ENCODE measurements around the gene IGSF11.

IGSF11 gene

DNA sequence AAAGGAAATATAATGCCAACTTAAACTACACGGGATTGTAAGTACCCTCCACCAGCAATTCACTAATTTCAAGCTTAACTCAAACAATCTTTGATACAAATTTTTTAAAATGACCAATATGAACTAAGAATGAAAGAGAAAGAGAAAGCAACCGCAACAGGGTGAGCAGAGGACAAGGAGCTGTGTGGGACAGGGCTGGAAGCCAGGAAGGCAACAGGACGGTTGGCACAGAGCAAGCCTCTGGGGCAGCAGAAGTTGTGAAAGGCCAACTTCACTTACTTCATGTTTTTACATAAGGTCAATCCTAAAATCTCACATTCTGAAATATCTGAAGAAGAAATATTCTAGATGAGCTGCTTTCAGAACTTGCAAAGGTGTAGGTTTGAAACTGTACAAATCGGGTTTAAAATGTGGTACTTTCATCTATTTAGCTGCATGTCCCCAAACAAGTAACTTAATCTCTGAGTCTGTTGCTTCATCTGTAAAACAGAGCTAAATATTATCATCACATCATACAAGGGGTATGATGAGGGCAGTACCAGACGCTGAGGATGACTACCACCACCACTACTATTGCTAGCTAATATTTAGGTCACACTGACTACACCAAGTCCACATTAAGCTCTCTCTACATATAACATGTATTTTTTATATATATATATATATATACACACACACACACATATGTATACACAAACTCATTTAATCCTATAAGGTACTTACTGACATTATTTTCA lies 101.7 kb downstream of the IGSF11 start:
- DNase-seq: no peak
- H3K27me3 ChIP-seq (replicated peaks): no peaks in the 10 kb centered on the region
- H3K27ac ChIP-seq: no peak overlapping the region
- TF ChIP-seq, protein P1, sequence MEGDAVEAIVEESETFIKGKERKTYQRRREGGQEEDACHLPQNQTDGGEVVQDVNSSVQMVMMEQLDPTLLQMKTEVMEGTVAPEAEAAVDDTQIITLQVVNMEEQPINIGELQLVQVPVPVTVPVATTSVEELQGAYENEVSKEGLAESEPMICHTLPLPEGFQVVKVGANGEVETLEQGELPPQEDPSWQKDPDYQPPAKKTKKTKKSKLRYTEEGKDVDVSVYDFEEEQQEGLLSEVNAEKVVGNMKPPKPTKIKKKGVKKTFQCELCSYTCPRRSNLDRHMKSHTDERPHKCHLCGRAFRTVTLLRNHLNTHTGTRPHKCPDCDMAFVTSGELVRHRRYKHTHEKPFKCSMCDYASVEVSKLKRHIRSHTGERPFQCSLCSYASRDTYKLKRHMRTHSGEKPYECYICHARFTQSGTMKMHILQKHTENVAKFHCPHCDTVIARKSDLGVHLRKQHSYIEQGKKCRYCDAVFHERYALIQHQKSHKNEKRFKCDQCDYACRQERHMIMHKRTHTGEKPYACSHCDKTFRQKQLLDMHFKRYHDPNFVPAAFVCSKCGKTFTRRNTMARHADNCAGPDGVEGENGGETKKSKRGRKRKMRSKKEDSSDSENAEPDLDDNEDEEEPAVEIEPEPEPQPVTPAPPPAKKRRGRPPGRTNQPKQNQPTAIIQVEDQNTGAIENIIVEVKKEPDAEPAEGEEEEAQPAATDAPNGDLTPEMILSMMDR (IDR thresholded peaks at IDR 0.05; ENCODE audit: low read depth, low read length, missing control alignments): no peak
- no peaks in the 10 kb centered on the region for H3K36me3 ChIP-seq (replicated peaks)
- no peak overlapping the region for H3K4me3 ChIP-seq (ENCODE audit: low read depth, low read length)
- in situ Hi-C loops (cut with HindIII; ENCODE audit: low pct_ligation_motif_present, low sequenced_read_pairs): no loop called here

DNA sequence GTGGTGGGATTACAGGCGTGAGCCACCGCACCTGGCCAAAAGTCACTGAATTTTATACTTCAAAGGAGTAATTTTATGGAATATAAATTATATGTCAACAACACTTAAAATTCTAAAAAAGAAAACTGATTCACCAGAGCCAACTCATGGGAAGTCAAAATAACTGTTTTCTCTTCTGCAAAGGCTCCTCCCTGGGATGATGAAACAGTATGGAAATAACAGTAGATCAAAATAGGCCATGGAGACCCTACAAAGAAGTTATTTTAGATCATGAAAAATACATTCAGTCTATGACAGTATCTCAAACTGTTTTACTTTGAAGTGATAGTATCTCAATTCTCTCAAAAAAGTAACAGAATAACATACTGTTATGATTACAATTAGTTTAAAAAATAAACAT lies 102.7 kb downstream of the IGSF11 start:
- Histone ChIP-seq H3K4me3 (ENCODE audit: low read depth, low read length) (no peak overlapping the region), H3K36me3 (replicated peaks) (no peaks in the 10 kb centered on the region), H3K27ac (no peak overlapping the region), H3K27me3 (replicated peaks) (no peaks in the 10 kb centered on the region)
- no peak for DNase-seq
- TF ChIP-seq, protein P1 (IDR thresholded peaks at IDR 0.05; ENCODE audit: low read depth, low read length, missing control alignments): no peak
- in situ Hi-C loops (cut with HindIII; ENCODE audit: low pct_ligation_motif_present, low sequenced_read_pairs): no loop called here

GRCh38 chr3:118927449-118927848 lies 107.2 kb downstream of the IGSF11 start:
- in situ Hi-C loops (cut with HindIII; ENCODE audit: low pct_ligation_motif_present, low sequenced_read_pairs): no loop called here
- DNase-seq: no peak
- no peaks in the 10 kb centered on the region for H3K27me3 ChIP-seq (replicated peaks)

GRCh38 chr3:118912188-118912587 lies 122.5 kb downstream of the IGSF11 start:
- TF ChIP-seq, protein P1 (IDR thresholded peaks at IDR 0.05; ENCODE audit: low read depth, low read length, missing control alignments): no peak
- Histone ChIP-seq H3K4me3 (ENCODE audit: low read depth, low read length) (no peak overlapping the region), H3K36me3 (replicated peaks) (no peaks in the 10 kb centered on the region), H3K27me3 (replicated peaks) (no peaks in the 10 kb centered on the region), H3K27ac (no peak overlapping the region)
- no peak for DNase-seq
- in situ Hi-C loops (cut with HindIII; ENCODE audit: low pct_ligation_motif_present, low sequenced_read_pairs): no loop called here

More at GRCh38 chr3:118927449-118927848, 107.2 kb downstream of the IGSF11 start:
- no peaks in the 10 kb centered on the region for H3K36me3 ChIP-seq (replicated peaks)
- H3K4me3 ChIP-seq (ENCODE audit: low read depth, low read length): no peak overlapping the region
- no peak overlapping the region for H3K27ac ChIP-seq
- TF ChIP-seq, protein P1 (IDR thresholded peaks at IDR 0.05; ENCODE audit: low read depth, low read length, missing control alignments): no peak

GRCh38 chr3:118910332-118910731 lies 124.3 kb downstream of the IGSF11 start:
- no peak overlapping the region for H3K27ac ChIP-seq
- in situ Hi-C loops (cut with HindIII; ENCODE audit: low pct_ligation_motif_present, low sequenced_read_pairs): no loop called here
- no peak for DNase-seq
- TF ChIP-seq, protein P1 (IDR thresholded peaks at IDR 0.05; ENCODE audit: low read depth, low read length, missing control alignments): no peak
- H3K4me3 ChIP-seq (ENCODE audit: low read depth, low read length): no peak overlapping the region
- no peaks in the 10 kb centered on the region for H3K27me3 ChIP-seq (replicated peaks)
- no peaks in the 10 kb centered on the region for H3K36me3 ChIP-seq (replicated peaks)

- no peaks in the 10 kb centered on the region for H3K27me3 ChIP-seq (replicated peaks)
- DNase-seq: no peak
- no peaks in the 10 kb centered on the region for H3K36me3 ChIP-seq (replicated peaks)
- in situ Hi-C loops (cut with HindIII; ENCODE audit: low pct_ligation_motif_present, low sequenced_read_pairs): no loop called here
- H3K27ac ChIP-seq: no peak overlapping the region
- no peak overlapping the region for H3K4me3 ChIP-seq (ENCODE audit: low read depth, low read length)
- TF ChIP-seq, protein P1 (IDR thresholded peaks at IDR 0.05; ENCODE audit: low read depth, low read length, missing control alignments): no peak
These were observed 124.9 kb downstream of the IGSF11 start for GRCh38 chr3:118909763-118910162.

Measured in brain microvascular endothelial cell (primary cell).